Measurements from ENCODE around the gene CAMTA1.

GRCh38 chr1:7011826-7012225 is 226.6 kb downstream of the CAMTA1 start:
- no peak for TF ChIP-seq POLR2A (IDR thresholded peaks at IDR 0.05; ENCODE audit: low read length)
- TF ChIP-seq GATA1 (IDR thresholded peaks at IDR 0.05; ENCODE audit: low read depth, low read length) = no peak

All from erythroblast (primary cell).